RPMI8226 (cell line): Measurements from ENCODE around the gene APBB2.

Experiments
- DNase-seq: peaks from one replicate; pipeline ENCODE4 v3.0.0-alpha.2; 2015

Gene APBB2

GRCh38 chr4:41215155-41215554 is 813 bp upstream of the APBB2 start:
- no peak for DNase-seq

- DNase-seq: no peak
Observed at GRCh38 chr4:41214825-41215146, 444 bp upstream of the APBB2 start.

DNA sequence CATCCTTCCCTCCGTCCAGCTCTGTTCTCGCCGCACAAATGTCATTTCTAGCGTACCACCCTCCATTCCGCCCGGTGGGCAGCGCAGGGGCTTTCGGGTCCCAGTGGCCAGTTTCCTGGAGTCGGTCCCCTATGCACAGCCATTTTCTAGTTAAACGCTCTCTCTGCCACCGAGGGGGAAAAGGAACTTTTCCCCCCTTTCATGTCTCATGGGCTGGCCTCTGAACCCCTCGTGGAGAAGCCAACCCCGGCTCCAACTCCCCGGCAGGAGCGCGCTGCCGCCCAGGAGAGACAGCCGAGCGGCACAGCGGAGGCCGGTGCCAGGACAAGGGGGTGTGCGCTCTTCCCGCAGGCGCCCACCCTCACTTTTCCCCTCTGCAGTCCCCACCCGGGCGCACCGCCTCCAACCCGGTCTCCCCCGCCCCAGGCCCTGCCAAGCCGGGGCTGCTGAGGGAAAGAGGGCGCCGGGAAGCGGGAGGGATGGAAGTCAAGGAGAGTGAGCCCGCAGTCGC is 662 bp downstream of the APBB2 start:
- DNase-seq: no peak

DNA sequence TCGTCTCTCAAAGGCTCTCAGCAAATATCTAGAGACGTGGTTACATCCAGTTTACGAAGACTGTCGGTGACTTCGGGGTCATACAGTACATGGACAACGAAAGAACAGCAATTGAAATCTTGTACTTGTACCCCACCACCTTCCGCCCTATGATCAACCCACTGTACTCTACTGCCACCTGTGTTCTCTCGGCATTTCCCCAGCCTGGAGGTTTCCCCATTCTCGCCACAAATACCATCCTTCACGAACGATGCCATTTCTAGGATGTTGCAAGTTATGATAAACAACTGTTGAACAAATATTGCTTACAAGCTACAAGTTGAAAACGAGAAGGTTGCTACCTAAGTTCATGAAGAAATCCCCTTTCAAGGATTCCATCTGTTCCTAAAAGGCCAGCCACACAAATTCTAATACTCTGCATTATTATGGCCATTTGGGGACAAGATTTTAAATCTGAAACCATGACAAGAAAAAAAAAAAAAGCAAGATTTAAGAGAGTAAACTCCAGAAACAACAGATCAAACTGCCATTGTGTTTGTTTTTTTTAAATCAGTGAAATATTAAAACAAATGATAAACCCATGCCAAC is 1.6 kb downstream of the APBB2 start:
- DNase-seq: peak; percentile 78

DNA sequence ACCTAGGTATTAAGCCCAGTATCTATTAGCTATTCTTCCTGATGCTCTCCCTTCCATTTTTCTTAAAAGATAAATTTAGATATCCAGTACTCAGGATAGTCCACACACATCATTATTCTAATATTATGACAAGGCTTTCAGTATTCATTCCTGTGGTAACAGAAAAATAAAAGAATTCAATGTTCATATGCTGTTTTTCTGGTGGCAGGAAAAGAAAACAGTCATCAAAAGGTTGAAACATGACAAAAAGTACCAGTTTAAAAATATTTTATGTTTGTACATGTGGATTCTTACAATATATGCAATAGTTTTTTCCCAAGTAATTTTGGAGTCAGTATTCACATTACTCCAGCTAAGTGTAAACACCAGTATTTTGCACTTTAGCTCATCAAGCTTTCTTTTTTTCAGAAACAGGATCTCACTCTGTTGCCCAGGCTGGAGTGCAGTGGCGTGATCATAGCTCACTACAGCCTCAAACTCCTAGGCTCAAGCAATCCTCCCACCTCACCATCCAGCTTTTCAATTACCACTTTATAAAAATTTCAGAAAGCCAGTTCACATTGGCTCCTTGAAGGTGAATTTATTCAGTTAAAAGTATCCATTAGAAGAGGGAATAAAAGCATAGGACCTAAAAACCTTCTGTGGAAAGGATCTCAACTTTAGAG is 2.3 kb downstream of the APBB2 start:
- DNase-seq: no peak

- DNase-seq: no peak
Observed at GRCh38 chr4:41209901-41210300, 4.4 kb downstream of the APBB2 start.

GRCh38 chr4:41209187-41209586 is 5.2 kb downstream of the APBB2 start:
- peak; percentile 80 for DNase-seq

DNA sequence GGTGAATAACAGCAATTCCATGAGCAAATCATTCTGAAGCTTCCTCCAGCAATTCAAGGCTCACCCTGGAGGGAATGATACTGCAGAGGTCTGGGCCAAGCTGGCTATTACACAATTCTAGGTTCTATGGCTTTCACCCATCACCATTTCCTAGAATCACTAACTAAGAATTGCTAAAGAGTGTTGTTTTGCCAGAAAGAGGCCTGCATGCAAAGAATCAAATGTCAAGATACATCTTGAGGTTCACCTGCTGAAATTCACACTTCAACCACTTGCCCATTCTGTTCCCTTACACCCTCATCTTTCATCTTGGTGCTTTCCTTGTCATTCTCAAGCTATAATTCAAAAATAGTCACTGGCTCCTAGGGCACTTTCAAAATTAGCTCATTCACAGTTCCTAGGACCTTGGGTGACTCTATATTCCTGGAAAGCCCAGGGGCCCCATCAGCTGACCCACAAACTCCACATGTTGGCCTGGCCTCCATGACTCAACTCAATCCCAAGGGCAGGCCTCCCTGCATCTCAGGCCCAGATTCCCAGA is 7.0 kb downstream of the APBB2 start:
- DNase-seq: no peak

GRCh38 chr4:41205854-41206460 is 8.4 kb downstream of the APBB2 start:
- no peak for DNase-seq

GRCh38 chr4:41205130-41205529 is 9.2 kb downstream of the APBB2 start:
- no peak for DNase-seq

DNA sequence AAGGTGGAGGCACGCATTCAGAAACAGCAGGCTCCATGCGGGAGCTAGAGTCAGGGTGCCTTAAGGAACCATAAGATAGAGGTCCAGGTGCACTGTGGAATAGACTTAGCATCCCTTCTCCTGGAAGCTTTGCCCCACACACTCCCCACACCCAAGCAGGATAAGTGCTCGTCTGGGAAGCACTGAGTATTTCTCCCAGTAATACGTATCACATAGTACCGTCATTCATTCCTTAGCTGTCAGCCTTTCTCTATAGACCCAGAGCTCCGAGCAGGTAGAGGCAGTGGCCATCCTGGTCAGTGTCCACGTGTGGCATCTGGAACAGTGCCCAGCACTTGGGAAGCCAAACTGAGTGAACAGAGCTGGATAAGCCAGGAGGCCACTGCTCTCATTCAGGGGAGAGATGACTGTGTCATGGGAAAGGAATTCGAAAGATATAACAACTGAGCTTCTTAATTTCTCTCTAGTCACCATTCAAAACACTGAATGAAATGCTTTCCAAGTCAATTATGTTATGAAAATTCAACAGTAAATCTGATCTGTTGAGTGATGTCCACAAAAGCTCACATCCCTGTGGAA is 9.9 kb downstream of the APBB2 start:
- no peak for DNase-seq

- DNase-seq: no peak
Observed at GRCh38 chr4:41203841-41204240, 10.5 kb downstream of the APBB2 start.

GRCh38 chr4:41202820-41203568 is 11.3 kb downstream of the APBB2 start:
- DNase-seq: no peak

DNA sequence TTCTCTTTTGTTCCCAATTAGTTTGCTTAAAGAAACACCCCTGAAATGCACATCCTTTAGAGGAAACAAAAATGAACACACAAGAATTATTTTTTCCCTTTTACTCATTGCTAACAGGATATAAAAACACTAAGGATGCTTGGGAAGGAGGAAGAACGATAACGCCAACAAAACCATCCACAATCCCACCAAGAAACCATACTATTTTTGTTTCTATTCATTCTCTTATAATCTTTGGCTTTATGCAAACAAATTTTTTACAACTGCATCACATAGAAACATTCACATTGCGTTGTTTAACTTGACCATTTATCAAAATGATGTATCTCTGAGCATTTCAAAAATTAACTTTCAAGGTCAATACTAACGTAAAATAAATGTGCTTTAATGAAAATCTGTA is 12.0 kb downstream of the APBB2 start:
- no peak for DNase-seq

DNA sequence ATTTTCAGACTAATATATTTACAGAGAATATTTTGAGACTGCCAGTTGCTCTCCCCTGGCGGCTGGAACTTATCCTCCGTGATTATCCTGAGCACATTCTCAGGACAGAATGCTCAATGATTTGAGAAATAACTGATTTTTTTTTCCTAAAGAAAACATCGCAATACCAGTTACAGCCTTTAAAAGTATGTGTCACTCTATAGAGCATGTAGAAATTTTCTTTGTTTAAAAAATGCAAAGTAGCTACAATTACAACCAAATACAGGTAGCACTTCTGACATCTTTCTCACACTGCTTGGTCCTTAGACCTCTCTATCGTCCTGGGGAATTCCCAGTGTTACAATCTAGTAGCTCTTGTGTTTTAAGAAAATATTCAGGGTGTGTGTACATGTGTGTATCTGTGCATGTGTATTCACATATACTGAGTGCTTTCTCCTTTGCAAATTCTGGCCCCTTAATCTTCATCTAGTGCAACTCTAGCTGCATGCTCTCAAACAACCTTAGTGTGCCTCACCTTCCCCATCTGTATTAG is 13.8 kb downstream of the APBB2 start:
- no peak for DNase-seq

DNA sequence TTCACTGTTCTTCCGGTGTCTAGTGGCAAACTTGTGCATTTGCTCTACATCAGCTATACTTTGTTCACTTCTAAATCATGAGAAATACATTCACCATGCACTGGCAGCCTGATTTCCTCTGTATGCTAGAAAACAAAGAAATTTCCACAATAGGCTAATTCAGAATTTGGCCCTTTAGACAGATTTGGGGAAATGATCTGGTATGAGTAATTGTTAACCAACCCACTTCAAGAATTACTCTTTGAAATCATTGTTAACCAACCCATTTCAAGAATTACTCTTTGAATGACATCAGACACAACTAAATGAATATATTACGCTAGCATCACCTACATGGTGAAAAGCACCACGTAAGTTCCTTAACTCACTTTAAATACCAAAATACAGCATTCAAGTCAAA is 14.6 kb downstream of the APBB2 start:
- no peak for DNase-seq

DNA sequence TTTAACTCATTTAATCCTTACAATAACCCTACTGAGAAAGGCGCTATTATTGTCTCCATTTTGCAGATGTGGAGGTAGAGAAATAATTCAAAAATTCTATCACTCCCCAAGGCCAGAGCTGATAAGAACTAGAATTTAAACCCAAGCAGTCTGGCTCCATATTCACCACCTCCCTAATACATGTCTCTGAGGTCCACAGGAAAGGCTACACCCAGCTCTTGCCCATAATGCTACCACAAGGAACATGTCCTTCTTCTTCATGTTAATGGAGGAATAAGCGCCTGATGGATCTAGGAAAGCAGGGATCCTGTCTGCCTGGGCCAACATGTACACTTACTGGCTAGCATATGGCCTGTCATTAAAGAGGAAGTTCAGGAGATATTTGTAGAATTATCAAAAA is 16.3 kb downstream of the APBB2 start:
- no peak for DNase-seq

- no peak for DNase-seq
Observed at GRCh38 chr4:41197495-41197894, 16.8 kb downstream of the APBB2 start.

DNA sequence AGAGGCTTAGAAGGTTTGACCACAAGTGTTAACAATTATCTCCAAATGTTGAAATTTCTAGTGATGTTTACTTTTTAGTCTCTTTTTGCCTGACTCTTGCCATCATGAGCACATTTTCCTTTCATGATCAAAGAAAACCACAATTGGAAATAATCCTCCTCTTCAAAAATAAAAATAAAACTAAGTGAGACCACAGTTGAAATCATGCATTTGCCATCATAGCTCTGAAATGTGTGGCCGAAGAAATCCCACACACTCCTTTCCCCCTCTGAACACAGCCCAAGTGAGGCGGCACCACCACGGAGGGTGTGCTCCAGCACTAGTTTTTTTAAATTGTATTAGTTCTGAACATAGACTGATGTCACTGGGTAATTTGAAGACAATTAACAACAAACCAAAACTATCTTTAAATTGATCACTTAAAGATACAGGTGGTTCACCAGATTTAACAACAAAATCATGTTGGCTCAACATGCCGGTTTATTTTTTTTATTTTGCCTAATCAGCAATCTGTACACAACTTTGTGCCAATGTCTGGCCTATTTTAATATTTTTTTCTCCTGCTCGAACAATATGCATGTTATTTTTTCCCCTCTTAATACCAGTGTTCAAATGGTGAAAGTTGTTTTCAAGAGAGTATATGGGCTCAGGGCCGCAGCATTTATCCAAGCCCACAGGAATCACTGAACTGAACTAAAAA is 17.6 kb downstream of the APBB2 start:
- DNase-seq: no peak

- no peak for DNase-seq
Observed at GRCh38 chr4:41192136-41192535, 22.2 kb downstream of the APBB2 start.

GRCh38 chr4:41189666-41190065 is 24.7 kb downstream of the APBB2 start:
- DNase-seq: peak; percentile 35

DNA sequence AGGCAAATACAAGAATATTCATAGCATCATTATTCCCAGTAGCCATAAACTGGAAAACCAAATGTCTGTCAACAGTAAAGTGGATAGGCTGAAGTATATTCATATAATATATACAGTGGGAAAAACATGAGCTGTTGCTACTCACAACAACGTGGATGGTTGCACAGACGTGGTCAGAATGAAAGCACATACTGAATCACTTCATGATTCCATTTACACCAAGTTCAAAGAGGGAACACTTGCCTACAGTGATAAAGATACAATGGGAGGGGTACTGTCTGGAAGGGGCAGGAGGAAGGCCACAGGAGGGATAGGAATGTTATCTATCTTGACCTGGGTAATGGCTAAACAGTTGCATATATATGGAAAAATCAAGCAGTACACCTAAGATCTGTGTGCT is 25.3 kb downstream of the APBB2 start:
- no peak for DNase-seq
